ENCODE measurements around the gene MCL1.

DNA sequence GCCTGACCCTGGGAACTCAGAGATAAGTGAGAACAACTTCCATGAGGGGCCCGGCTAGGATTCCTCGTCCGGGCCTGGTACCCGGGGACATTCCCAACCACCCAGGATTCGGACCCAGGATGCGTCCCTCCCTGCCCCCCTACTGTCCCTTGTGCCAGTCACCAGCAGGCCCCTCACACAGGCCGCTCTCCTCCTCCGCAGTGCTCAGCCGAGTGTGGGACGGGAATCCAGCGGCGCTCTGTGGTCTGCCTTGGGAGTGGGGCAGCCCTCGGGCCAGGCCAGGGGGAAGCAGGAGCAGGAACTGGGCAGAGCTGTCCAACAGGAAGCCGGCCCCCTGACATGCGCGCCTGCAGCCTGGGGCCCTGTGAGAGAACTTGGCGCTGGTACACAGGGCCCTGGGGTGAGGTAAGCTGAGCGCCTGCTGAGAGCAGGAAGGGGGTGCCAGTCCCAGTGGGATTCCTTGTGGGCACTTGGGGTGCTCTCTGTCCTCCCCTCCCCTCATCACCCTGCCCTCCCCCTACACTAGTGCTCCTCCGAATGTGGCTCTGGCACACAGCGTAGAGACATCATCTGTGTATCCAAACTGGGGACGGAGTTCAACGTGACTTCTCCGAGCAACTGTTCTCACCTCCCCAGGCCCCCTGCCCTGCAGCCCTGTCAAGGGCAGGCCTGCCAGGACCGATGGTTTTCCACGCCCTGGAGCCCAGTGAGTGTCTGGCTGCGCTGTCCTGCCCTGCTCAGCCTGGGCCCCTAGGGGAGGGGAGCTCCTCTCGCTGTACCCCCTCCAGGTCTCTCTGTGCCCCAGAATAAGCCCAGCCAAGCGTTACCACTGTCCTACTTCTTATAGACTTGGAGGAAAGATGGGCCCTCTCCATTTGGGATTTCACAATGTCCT, 20.4 kb downstream of the MCL1 start:
- TF ChIP-seq, protein P1, sequence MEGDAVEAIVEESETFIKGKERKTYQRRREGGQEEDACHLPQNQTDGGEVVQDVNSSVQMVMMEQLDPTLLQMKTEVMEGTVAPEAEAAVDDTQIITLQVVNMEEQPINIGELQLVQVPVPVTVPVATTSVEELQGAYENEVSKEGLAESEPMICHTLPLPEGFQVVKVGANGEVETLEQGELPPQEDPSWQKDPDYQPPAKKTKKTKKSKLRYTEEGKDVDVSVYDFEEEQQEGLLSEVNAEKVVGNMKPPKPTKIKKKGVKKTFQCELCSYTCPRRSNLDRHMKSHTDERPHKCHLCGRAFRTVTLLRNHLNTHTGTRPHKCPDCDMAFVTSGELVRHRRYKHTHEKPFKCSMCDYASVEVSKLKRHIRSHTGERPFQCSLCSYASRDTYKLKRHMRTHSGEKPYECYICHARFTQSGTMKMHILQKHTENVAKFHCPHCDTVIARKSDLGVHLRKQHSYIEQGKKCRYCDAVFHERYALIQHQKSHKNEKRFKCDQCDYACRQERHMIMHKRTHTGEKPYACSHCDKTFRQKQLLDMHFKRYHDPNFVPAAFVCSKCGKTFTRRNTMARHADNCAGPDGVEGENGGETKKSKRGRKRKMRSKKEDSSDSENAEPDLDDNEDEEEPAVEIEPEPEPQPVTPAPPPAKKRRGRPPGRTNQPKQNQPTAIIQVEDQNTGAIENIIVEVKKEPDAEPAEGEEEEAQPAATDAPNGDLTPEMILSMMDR (IDR thresholded peaks at IDR 0.05; ENCODE audit: low read depth, low read length): no peak
- no peak for TF ChIP-seq EZH2phosphoT487 (IDR thresholded peaks at IDR 0.05; ENCODE audit: low read depth)
